H4 (cell line): ENCODE results near the gene COL4A6. TPM values are rescaled to one million over a fixed set of nuclear protein-coding genes. Genes with fewer than 3 reads are reported as not detected.

Experiments
- DNase-seq: peaks from one replicate; pipeline ENCODE4 v3.0.0-alpha.2; 2015; ENCODE audit warnings: low spot score
- total RNA-seq: library from RNA; depleted of rRNA; stranded (reverse); fragments of >200 nt; shearing (Covaris generic); gene quantifications from 2 replicates; pipeline ENCODE4 v1.2.3, GENCODE V29; 2014

Gene COL4A6
- total RNA-seq, 1 experiment from 2014 or later = 0.58 TPM

- DNase-seq = no peak
Measured at GRCh38 chrX:108216919-108217571, 221.2 kb downstream of the COL4A6 start.

GRCh38 chrX:108216405-108216804 is 221.8 kb downstream of the COL4A6 start:
- no peak for DNase-seq

- no peak for DNase-seq
Measured at GRCh38 chrX:108211301-108211700, 226.9 kb downstream of the COL4A6 start.

GRCh38 chrX:108209006-108209554 is 229.1 kb downstream of the COL4A6 start:
- no peak for DNase-seq

GRCh38 chrX:108203540-108203939 is 234.7 kb downstream of the COL4A6 start:
- no peak for DNase-seq

- DNase-seq = peak; percentile 19
Measured at GRCh38 chrX:108199691-108200090, 238.5 kb downstream of the COL4A6 start.

- no peak for DNase-seq
Measured at GRCh38 chrX:108199041-108199440, 239.2 kb downstream of the COL4A6 start.

GRCh38 chrX:108198420-108198819 is 239.8 kb downstream of the COL4A6 start:
- no peak for DNase-seq

- DNase-seq = peak; percentile 67
Measured at GRCh38 chrX:108186811-108187210, 251.4 kb downstream of the COL4A6 start.

GRCh38 chrX:108178143-108178498 is 260.1 kb downstream of the COL4A6 start:
- no peak for DNase-seq

GRCh38 chrX:108177351-108178142 is 260.7 kb downstream of the COL4A6 start:
- no peak for DNase-seq

GRCh38 chrX:108173874-108174273 is 264.3 kb downstream of the COL4A6 start:
- no peak for DNase-seq

GRCh38 chrX:108171671-108172070 is 266.6 kb downstream of the COL4A6 start:
- no peak for DNase-seq

GRCh38 chrX:108169768-108170167 is 268.5 kb downstream of the COL4A6 start:
- no peak for DNase-seq

- DNase-seq = no peak
Measured at GRCh38 chrX:108168961-108169740, 269.1 kb downstream of the COL4A6 start.

- DNase-seq = peak; percentile 41
Measured at GRCh38 chrX:108167211-108167872, 270.9 kb downstream of the COL4A6 start.

GRCh38 chrX:108165383-108166111 is 272.7 kb downstream of the COL4A6 start:
- peak; percentile 60 for DNase-seq

GRCh38 chrX:108163333-108164082 is 274.7 kb downstream of the COL4A6 start:
- DNase-seq = no peak

- no peak for DNase-seq
Measured at GRCh38 chrX:108162265-108162664, 276.0 kb downstream of the COL4A6 start.

GRCh38 chrX:108160309-108160708 is 277.9 kb downstream of the COL4A6 start:
- DNase-seq = no peak
